HG02885 (cell line): ENCODE results near the gene BRD9.
A peak's percentile ranks its signal among the peaks of the same experiment; 100 is the strongest.

Experiments used
- ATAC-seq: cut with Tn5 transposase; IDR thresholded peaks from one replicate; pipeline ENCODE4 v1.9.1; 2021; ENCODE audit warnings: mild to moderate bottlenecking; ENCODE audit not compliant: unreplicated experiment, poor library complexity

Gene BRD9

DNA sequence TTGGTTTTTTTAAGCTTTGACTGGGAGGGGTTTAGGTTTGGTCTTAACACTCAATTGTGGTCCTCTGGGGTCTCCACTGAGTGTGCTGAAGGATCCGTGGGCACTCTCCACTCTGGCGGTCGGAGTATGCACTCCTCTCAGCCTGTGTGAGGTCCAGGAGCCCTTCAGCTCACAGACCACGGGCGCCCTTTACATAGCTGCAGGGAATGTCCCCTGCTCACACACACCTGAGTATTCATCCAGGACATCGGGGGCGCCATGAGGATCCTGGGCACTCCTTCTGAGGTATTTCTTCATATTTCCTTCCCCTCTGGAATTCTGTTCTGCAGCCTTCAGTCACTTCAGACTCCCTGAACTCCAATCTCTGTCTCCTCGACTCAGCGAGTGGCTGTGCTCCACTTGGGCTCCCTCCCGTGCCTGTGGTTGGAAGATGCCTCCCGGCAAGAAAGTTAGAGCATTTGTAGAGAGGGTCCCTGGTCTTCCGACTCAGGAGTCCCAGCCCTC is 12.6 kb upstream of the BRD9 start:
- no peak for ATAC-seq

DNA sequence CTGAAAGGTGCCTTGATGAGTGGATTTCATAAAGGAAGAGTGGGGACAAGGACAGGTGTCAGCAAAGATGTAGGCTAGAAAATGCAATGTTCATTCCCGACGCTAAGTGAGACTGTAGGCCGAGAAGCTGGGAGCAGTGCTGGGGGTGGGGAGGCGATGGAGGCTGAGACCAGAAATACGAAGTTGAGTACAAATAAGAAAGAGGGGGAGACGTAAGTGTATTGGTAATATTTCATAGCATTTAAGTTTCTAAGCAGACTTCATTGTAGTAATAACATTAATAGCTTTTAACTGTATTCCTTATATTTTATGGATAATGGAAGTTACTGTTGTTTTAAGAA is 11.1 kb upstream of the BRD9 start:
- ATAC-seq, result no peak

DNA sequence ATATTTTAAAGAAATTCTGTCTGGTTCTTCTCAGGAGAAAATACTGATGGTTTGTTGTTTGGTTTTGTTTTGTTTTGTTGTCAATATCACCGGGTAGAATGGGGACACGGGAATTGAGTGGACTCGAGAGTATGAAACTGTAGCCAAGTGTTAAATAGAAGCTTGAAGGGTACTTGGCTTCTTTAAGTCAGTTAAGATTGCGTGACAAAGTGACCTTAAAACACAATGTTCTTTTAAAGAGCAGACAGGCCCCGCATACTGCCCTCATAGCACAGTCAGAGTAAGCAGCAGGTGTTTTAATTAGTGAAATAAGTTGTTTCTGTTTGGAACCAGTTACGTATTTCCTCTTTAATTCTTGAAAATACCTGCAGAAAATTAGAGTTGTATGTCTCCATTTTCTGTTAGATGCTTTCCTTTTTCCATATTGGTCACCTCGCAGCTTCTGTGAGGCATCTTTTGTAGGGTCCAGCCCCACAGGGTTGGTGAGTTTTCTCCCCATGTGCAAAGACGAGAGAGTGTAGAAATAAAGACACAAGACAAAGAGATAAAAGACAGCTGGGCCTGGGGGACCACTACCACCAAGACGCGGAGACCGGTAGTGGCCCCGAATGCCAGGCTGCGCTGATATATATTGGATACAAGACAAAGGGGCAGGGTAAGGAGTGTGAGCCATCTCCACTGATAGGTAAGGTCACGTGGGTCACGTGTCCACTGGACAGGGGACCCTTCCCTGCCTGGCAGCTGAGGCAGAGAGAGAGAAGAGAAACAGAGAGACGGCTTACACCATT is 9.7 kb upstream of the BRD9 start:
- ATAC-seq, result no peak

DNA sequence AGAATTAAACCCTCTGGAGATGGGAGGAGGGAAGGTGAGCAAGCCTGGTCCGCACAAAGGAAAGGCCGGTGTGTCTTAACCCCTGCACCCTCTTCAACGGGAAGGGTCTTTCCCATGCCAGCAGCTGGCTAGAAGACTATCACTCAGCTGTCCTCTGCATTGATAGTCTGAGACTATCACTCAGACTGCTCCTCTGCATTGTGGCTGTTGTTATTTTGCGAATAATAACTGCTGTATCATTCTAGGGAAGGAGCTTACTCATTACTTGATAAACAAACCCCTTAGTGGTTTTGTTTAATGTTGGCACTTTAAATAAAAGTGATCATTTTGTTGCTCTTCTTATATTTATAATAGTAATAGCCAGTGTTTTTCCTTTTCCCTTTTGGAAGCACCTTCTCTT is 8.2 kb upstream of the BRD9 start:
- ATAC-seq, result no peak

DNA sequence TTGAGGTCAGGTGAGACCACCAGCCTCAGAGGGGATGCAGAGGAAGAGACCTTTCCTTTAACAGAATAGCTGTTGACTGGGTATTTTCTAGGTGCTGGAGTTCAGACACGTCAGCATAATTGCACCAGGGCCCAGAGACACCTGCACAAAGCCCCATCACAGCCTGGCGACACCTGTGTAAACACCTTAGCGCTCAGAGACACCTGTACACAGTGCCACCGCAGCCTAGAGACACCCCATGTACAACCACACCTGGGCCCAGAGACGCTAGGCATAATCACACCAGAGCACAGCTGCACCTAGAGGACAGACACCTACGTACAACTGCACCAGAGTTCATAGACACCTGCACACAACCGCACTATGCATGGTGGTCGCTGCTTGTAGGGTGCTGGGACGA is 1.1 kb upstream of the BRD9 start:
- no peak for ATAC-seq

DNA sequence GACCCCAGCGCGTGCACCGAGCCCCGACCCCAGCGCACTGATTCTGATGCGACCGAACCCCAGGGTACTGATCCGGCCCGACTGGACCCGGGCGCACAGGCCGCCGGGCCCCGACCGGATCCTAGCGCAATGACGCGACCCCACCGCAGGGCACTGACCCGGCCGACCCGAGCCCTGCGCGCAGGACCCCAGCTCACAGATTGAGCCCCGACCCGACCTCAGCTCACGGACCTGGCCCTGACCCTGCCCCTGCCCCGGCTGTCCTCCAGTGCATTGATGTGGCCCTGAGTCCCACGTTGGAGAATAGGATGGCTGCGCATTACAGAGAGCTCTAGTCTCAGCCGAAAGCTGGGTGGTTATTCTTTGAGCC is 521 bp upstream of the BRD9 start:
- peak; percentile 20 for ATAC-seq

DNA sequence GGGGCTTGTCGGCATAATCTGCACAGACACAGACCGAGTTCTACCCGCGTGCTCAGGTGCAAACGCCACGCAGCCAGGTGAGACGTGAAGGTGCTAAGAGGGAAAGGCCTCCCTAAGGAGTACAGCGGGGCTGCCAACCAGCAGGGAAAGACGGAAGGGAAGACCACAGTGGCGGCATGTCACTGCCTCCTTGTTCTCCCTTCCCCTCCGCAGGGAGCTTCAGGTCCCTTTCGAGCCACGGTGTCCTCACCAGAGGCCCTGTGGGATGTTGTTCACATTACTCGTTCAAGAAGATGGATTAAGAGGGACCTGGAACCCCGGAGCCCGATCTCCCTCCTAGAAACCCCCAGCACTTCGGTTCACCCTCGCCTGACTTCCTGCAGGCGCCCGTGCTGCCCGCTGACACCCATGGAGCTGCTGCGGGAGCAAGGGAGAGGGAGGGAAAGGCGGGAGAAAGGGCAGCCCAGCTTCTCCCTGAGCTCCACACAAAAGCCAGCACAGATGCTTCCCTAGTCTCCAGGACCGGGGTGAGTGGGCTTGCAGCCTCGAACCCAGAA is 686 bp downstream of the BRD9 start:
- ATAC-seq, result peak; percentile 9

DNA sequence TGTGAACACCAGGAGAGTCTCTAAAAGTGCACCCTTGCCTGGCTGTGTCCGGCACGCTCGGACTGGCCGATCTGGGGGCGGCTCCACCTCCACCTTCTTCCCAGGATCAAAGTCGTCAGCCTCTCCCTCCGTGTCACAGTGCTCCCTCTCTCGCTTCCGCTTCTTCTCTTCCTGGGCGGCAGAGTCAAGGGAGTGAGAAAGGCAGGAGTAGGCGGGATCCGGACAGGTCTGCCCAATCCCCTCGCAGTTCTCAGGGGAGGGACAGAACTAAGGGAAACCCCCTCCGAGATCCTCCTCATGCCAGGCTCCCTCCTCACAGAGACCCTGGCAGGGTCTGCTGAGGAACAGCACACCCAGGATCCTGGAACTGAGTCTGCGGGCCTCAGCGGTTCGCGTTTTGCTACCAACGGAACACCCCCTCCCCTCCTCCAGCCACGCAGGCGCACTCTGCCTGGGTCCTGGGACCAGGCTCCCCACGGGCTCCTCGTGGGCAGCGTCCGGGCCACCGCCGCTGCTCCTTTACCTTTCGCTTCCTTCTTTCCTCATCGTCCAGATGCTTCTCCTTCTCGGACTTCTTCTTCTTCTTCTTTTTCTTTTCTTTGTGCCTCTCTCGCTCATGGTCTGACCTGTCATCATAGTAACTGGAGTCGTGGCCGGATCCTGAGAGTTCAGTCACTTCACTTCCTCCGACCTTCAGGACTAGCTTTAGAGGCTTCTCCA is 1.3 kb downstream of the BRD9 start:
- ATAC-seq, result no peak

DNA sequence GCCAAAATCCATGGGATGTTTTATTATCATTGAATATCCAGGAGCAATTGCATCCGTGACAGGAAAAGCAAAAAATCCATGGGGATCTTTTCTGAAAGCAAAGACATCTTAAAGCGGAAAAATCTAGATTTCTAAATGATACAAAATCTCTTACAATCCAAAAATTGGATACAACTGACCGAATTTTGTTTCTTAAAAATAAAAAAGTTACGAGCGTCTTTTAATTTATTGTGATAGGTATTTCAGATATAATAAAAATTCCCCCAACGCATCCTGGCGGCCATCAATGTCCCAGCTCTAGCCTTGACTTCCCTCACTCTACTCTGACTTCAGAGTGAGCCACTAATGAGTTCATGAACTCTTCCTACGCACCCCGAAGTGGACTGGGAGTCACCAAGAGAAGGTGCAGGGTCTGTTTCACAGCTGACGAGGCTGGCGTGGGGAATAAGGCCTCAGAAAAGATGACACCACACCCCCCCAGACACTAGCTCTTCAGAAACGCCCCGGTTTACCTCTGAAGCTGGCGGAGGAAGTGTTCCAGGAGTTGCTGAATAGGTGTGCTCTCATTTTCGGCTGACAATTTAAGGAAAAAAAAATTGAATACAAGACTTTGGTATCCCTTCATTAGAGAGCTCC is 3.4 kb downstream of the BRD9 start:
- no peak for ATAC-seq

DNA sequence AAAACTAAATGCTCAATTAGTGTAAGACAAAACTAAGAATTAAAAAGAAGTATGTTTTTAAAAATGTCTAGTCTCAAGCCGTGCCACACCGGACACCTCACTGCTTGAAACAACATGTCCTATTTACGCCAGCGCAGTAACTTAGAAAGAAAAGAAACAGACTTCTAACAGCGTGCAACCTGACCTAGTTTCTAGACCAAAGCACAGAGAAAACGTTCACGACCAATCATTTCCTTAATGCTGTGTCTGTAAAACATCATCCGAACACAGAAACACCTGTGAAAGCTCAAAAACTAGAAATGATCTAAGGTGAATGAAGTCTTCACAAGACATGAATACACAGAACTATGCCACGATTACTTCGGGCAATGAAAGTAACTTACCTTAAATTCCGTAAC is 4.0 kb downstream of the BRD9 start:
- no peak for ATAC-seq

DNA sequence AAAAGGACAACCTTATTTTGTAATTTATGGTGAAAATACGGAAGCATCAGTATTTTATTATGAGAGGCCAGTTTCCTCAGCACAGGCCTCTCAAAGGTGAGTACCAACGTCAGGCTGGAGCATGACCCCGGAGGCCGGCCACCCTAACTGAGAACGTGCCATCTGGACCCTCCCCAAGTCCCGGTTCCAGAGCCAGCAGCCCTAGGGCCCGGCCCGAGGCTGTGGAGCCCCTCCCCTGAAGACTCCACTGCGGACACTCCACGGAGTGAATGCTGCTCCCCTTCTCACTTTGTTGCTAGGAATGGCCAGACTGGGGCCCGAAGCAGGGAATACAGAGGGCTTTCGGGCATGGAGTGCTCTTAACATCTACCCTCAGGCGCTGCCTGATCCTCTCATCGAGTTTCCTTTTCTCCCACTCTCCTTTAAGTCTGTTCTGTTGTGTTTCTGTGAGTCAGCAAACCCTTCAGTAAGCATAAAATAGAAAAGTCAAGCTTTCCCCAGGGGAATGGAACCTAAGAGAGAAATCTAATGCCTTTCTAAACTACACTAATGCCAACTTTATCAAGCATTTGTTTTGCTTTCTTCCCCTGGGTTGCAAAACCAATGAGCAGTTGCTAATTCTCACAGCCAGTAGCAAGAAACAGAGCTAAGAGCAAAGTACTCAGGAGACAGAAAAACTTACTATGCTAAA is 4.5 kb downstream of the BRD9 start:
- no peak for ATAC-seq

DNA sequence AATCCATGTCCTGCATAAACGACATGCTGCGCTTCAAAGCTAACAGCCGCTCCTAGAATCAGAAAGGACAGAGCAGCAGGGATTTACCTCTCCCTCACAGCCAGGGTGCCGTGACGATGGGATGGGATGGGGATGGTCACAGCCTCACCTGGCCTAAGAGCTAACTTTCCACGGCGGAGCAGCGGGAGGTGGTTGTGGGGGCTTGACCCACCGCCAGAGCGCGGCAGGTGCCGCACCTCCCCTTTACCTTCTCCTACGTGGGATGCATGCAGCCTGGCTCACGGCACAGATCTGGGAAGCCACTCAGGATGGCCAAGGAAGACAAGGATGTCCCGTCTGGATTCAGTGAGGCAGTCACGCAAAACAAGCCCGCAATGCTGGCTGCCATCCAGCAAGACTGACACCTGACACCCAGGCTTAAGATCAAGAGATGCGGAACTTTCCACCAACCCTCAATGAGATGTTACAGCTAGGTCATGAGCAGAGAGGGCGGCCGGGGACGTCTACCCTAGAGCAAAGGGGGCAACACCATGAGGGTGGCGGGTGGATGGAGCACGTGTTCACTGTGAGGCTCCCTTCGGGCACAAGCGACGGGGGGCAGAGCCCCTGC is 5.8 kb downstream of the BRD9 start:
- ATAC-seq, result no peak

DNA sequence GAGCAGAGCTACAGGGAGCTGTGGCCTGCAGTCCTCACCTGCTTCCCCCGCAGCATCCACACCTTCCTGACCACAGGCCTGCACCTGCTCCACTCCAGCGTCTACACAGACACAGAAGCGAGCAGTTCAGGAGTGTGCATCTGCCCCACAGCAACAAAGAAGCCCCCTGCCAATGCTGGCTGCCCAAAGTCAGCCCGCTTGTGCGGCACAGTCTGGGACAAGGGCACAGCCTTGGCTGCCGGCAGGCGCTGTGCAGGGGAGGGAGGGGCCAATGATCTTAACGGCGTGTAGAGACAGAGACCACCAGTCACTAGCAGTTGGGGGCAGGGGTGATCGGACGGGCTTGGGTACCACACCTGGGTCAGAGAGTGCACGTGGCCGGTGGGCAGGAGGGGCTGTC is 6.6 kb downstream of the BRD9 start:
- ATAC-seq, result no peak

DNA sequence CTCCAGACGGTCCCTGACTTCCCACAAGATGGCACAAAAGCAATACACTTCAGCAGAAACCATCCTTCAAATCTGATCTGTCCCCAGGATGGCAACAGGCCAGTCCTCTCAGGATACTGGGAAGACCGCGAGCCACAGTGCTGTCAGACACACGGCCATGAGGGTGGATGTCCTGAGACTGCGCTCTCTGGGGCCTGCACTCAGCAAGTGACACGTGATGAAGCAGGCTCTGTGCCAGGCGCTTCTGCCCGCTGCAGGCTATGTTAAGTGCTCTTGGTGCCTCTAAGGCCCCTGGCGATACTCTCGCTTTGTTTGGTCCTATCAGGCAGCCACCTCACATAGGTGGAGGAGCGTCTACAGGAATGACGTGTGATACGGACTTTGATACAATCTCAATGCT is 7.1 kb downstream of the BRD9 start:
- no peak for ATAC-seq

DNA sequence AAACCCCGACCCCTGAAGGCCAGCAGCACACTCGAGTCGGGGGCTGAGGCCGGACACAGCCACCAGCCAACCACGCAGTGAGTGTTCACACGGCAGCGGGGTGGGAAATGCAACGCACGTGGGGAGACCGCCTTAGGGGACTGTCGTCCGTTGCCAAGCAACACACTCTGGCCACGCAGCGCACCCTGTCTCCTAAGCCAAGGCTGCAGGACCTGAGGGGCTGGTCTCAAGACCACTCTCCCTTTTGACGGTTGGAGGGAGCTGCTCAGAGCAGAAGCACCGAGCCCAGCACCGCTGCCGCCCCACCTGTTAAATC is 7.5 kb downstream of the BRD9 start:
- no peak for ATAC-seq

DNA sequence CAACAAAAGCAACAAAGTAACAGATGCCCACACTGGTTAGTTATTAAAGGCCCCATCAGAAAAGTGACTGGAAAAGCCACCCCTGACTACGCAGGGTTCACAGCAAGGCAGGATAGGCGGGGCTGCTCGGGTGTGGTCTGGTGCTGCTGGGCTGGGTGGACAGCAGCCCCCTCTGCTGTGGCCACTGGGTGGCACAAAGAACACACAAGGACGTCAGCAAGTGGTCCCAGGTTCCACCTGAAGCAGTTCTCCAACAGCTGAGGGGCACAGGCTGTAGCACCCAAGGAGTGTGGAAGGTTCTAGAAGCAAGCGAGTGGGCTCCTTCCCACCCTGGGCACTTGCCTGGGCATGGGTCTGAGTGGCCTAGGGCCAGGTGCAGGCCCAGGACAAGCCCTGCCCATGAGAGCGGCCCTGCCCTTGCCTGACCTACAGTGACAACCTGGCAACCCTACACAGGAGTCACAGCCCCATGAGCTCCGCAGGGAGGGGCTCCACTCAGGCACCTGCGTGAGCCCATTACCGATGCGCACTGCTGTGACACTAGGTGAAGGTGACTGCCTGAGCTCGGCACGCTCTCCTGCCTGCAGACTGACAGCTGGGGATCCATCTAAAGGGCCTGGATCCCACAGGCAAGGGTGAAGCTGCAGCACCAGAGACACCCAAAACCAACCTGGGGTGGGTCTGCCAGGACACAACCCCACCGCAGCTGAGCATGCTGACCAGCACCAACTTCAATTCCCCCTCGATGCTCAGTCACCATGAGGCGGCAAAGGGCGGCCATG is 8.1 kb downstream of the BRD9 start:
- no peak for ATAC-seq

DNA sequence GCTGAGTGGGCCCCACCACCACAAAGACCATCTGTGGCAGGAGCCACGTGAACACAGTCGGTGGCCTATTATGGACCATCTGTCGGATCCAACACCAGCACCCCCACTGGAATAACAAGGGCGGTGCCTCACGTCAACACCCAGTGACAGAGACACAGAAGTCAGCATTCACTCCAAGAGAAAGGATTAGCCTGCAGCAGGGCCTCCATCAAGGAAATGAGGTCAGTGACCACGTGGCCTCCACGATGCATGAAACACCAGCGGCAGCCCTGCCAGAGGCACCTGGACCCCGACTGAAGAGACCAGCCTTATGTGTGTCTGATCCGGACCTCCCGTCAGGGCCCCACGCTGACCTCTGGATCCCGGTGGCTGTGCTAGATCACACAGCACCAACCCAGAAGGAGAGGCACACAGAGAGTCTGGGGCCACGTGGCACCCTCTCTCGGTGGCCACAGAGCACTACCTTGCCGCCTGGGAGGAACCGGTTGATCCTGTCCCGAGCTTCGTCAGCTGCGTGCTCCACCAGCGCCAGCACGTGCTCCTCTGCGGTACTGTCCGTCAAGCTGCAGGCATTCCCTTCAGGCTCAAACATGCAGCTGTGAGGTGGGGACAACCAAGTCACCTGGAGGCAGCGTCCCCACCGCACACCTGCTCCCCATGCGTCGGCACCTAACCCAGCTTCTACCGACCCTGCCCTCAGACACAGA is 9.0 kb downstream of the BRD9 start:
- ATAC-seq, result no peak

DNA sequence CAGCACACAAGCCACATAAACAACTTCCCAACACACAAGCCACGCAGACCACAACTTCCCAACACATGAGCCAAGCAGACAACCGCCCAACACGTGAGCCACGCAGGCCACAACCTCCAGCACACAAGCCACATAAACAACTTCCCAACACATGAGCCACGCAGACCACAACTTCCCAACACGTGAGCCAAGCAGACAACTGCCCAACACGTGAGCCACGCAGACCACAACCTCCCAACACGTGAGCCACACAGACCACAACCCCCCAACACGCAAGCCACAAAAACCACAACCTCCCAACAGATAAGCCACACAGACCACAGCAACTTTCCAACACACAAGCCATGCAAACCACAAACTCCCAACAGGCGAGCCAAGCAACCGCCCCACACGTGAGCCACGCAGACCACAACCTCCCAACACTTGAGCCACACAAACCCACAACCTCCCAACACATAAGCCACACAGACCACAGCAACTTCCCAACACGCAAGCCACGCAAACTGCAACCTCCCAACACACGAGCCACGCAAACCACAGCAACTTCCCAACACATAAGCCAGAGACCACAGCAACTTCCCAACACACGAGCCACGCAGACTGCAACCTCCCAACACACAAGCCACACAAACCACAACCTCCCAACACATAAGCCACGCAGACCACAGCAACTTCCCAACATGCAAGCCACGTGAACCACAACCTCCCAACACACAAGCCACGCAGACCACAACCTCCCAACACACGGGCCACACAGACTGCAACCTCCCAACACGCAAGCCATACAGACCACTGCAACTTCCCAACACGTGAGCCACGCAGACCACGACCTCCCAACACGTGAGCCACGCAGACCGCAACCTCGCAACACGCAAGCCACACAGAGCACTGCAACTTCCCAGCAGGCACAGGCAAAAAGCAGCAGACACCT is 10.1 kb downstream of the BRD9 start:
- no peak for ATAC-seq
